ENCODE measurements around the gene RNF144A. TPM values are rescaled to one million over a fixed set of nuclear protein-coding genes. Genes with fewer than 3 reads are reported as not detected.

Gene RNF144A
- total and polyA plus RNA-seq, 10 of the 15 experiments (the other 5 are each of a cell fraction or from before 2014, with no cell fraction given): 0.02 to 12.1 (median 0.48) TPM; not detected in 1

GRCh38 chr2:6940820-6941219 is 23.6 kb downstream of the RNF144A start (continued):
- TF ChIP-seq, protein P1, sequence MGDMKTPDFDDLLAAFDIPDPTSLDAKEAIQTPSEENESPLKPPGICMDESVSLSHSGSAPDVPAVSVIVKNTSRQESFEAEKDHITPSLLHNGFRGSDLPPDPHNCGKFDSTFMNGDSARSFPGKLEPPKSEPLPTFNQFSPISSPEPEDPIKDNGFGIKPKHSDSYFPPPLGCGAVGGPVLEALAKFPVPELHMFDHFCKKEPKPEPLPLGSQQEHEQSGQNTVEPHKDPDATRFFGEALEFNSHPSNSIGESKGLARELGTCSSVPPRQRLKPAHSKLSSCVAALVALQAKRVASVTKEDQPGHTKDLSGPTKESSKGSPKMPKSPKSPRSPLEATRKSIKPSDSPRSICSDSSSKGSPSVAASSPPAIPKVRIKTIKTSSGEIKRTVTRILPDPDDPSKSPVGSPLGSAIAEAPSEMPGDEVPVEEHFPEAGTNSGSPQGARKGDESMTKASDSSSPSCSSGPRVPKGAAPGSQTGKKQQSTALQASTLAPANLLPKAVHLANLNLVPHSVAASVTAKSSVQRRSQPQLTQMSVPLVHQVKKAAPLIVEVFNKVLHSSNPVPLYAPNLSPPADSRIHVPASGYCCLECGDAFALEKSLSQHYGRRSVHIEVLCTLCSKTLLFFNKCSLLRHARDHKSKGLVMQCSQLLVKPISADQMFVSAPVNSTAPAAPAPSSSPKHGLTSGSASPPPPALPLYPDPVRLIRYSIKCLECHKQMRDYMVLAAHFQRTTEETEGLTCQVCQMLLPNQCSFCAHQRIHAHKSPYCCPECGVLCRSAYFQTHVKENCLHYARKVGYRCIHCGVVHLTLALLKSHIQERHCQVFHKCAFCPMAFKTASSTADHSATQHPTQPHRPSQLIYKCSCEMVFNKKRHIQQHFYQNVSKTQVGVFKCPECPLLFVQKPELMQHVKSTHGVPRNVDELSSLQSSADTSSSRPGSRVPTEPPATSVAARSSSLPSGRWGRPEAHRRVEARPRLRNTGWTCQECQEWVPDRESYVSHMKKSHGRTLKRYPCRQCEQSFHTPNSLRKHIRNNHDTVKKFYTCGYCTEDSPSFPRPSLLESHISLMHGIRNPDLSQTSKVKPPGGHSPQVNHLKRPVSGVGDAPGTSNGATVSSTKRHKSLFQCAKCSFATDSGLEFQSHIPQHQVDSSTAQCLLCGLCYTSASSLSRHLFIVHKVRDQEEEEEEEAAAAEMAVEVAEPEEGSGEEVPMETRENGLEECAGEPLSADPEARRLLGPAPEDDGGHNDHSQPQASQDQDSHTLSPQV (IDR thresholded peaks at IDR 0.05): no peak
- TF ChIP-seq ZNF207 (IDR thresholded peaks at IDR 0.05; ENCODE audit: borderline replicate concordance): no peak

DNA sequence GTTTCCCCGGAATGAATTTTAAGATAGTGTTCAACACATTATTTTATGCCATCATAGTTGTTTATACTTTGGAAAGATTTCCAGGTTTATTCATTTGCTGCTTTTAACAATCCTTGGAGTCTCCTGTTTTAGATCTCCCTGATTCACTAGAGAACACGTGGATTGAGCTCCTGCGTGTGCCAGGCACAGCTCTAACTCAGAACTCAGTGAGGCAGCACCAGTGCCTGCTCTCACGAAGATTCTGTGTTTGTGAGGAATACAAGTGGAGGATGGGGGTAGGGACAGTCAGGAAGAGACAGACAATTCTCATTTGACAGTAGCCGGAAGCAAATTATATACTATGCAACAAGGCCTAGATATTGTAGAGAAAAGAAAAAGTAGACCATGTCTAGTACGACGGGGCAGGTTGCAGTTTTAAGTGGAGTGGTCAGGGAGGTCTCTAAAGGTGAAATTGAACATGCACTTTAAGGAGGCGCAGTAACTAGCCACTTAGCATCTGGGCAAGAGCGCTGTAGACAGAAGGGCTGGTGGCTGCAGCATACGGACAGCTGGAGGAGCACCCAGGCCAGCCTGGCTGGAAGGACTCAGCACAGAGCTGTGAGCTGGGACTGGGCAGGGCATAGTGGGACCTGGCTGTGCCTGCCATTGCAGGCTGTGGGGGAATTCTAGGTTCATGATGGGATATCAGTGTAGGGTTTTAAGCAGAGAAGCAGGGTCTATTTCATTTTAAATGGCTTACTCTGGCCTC is 24.3 kb downstream of the RNF144A start:
- Histone ChIP-seq H3K9me3 (replicated peaks; ENCODE audit: control insufficient read depth, insufficient read depth, low read length) (no peaks in the 10 kb centered on the region), H3K27ac (ENCODE audit: control insufficient read depth, insufficient read depth) (no peak overlapping the region), H3K9ac (ENCODE audit: control insufficient read depth, insufficient read depth, low read length) (no peak overlapping the region), H3K4me3 (no peak overlapping the region), H3K4me1 (ENCODE audit: control insufficient read depth, insufficient read depth, low read length) (peaks cover 18% of the 10 kb centered on the region), H3K4me2 (ENCODE audit: control insufficient read depth, insufficient read depth) (no peak overlapping the region), H3K79me2 (ENCODE audit: control insufficient read depth, insufficient read depth, low read length) (no peaks in the 10 kb centered on the region), H2AFZ (ENCODE audit: control insufficient read depth, low read depth, low read length) (no peak overlapping the region), H3K27me3 (replicated peaks in 1 of 2; ENCODE audit: control insufficient read depth in 2 of 2, insufficient read depth in 2 of 2, low read length in 1 of 2) (no peaks in the 10 kb centered on the region), H3K36me3 (ENCODE audit: control insufficient read depth in 2 of 2, insufficient read depth in 2 of 2, low read length in 1 of 2) (peaks cover 0 to 2% of the 10 kb centered on the region in 2 experiments; a peak in 2 of 4 replicates), H4K20me1 (ENCODE audit: control insufficient read depth, insufficient read depth) (no peaks in the 10 kb centered on the region)
- BruUV-seq (replicated peaks): no TSS peak
- 79% methylated on average over 10 of the region's 10 CpGs for WGBS (ENCODE audit: insufficient coverage, insufficient replicate concordance, low lambda C conversion rate, missing lambda C conversion rate)
- DNase-seq (ENCODE audit: low read depth, low spot score): no peak
- TF ChIP-seq IKZF1 (conservative IDR thresholded peaks at IDR 0.05) (no peak), TCF12 (IDR thresholded peaks at IDR 0.05; ENCODE audit: low read depth, low read length) (no peak)
- POLR2A ChIA-PET: no interaction called here
- in situ Hi-C loops (cut with MboI) (no loop called here), intact Hi-C loops (cut with micrococcal nuclease; ENCODE audit: unreplicated experiment) (no loop called here)
- FAIRE-seq: no peak
- ATAC-seq: no peak
- CTCF ChIA-PET: no interaction called here
- SMC1A ChIA-PET (ENCODE audit: uncharacterized antibody, unreplicated experiment): interaction anchor here (2.8 kb wide), 1 partner anchor 12 kb away, joined by 11 read pairs; no protein-coding TSS in a partner anchor
- RAD21 ChIA-PET (ENCODE audit: unreplicated experiment): no interaction called here
